HEK293 (cell line): ENCODE results near the gene PCSK5.

ENCODE experiments used
- CTCF ChIA-PET: fragments of 350-600 bp; formaldehyde crosslinking; extraction: SDS; loops from one replicate; lab custom pipeline; 2021; ENCODE audit warnings: antibody characterized with exemption; lab: Yijun Ruan, JAX
- POLR2A ChIA-PET: fragments of 300-600 bp; formaldehyde crosslinking; extraction: SDS; loops from one replicate; lab custom pipeline; 2020; ENCODE audit warnings: antibody characterized with exemption, inconsistent platforms; lab: Yijun Ruan, JAX
- H3K27ac ChIP-seq: fragments of 200-500 bp; sonication (Bioruptor generic); 2 replicates; pipeline ENCODE4 v1.5.1; 2014; ENCODE audit warnings: low read depth, low read length, control low read depth, inconsistent platforms; ENCODE audit errors: extremely low read depth
- H3K36me3 ChIP-seq, 2 experiments: fragments of 200-500 bp in 1 of 2; sonication (Bioruptor generic) in 1 of 2; 1 replicate in 1 of 2; 2 replicates in 1 of 2; pipeline ENCODE4 v1.5.1; 2014 to 2017; ENCODE audit warnings: inconsistent platforms in 2 of 2, low read length in 2 of 2; ENCODE audit not compliant: control insufficient read depth in 2 of 2, insufficient read depth in 1 of 2
- H3K4me1 ChIP-seq: fragments of 200-500 bp; sonication (Bioruptor generic); 2 replicates; pipeline ENCODE4 v1.5.1; 2014; ENCODE audit warnings: mild to moderate bottlenecking, low read length, inconsistent platforms; ENCODE audit not compliant: control insufficient read depth, insufficient read depth
- H3K4me3 ChIP-seq: 2 replicates; pipeline ENCODE4 v1.5.1; 2011; ENCODE audit warnings: low read depth, mild to moderate bottlenecking, control low read depth, low read length, moderate library complexity
- H3K9me3 ChIP-seq: fragments of 200-500 bp; sonication (Bioruptor generic); 2 replicates; pipeline ENCODE4 v1.5.1; 2014; ENCODE audit warnings: low read depth, low read length, inconsistent platforms; ENCODE audit not compliant: control insufficient read depth, insufficient read depth
- EGR2 ChIP-seq: fragments of 450-650 bp; formaldehyde crosslinking; IDR thresholded peaks from 2 replicates; pipeline ENCODE4 v1.5.1; 2016; ENCODE audit warnings: low read depth, missing biosample characterization, missing genetic modification characterization
- GLIS1 ChIP-seq: fragments of 450-650 bp; formaldehyde crosslinking; IDR thresholded peaks from 2 replicates; pipeline ENCODE4 v1.5.1; 2016; ENCODE audit warnings: missing biosample characterization, missing genetic modification characterization
- HOXC10 ChIP-seq: sonication (generic); formaldehyde crosslinking; IDR thresholded peaks from 2 replicates; pipeline ENCODE4 v1.8.1; 2023; ENCODE audit warnings: mild to moderate bottlenecking, missing genetic modification reagents
- SETDB1 ChIP-seq: IDR thresholded peaks from one replicate; pipeline ENCODE4 v1.6.1; 2017; ENCODE audit warnings: mild to moderate bottlenecking, low read length, moderate library complexity, mixed read lengths; ENCODE audit not compliant: insufficient read length
- SP7 ChIP-seq: fragments of 450-650 bp; formaldehyde crosslinking; IDR thresholded peaks from 2 replicates; pipeline ENCODE4 v1.5.1; 2016; ENCODE audit warnings: missing biosample characterization, missing genetic modification characterization
- ZBTB48 ChIP-seq: fragments of 450-650 bp; formaldehyde crosslinking; IDR thresholded peaks from 2 replicates; pipeline ENCODE4 v1.5.1; 2016; ENCODE audit warnings: missing biosample characterization, missing genetic modification characterization
- ZEB2 ChIP-seq: fragments of 450-650 bp; formaldehyde crosslinking; IDR thresholded peaks from 2 replicates; pipeline ENCODE4 v1.5.1; 2016; ENCODE audit warnings: missing biosample characterization, missing genetic modification characterization
- ZFP37 ChIP-seq: fragments of 450-650 bp; formaldehyde crosslinking; IDR thresholded peaks from 2 replicates; pipeline ENCODE4 v1.5.1; 2016; ENCODE audit warnings: missing biosample characterization, missing genetic modification characterization
- ZNF112 ChIP-seq: fragments of 450-650 bp; formaldehyde crosslinking; IDR thresholded peaks from 2 replicates; pipeline ENCODE4 v1.5.0; 2017; ENCODE audit warnings: missing biosample characterization, missing genetic modification characterization
- ZNF140 ChIP-seq: fragments of 450-650 bp; formaldehyde crosslinking; IDR thresholded peaks from 2 replicates; pipeline ENCODE4 v1.5.1; 2016; ENCODE audit warnings: missing biosample characterization, missing genetic modification characterization
- ZNF155 ChIP-seq: fragments of 450-650 bp; formaldehyde crosslinking; IDR thresholded peaks from 2 replicates; pipeline ENCODE4 v1.5.1; 2016; ENCODE audit warnings: missing biosample characterization, missing genetic modification characterization
- ZNF214 ChIP-seq: fragments of 450-650 bp; formaldehyde crosslinking; IDR thresholded peaks from 2 replicates; pipeline ENCODE4 v1.5.1; 2017; ENCODE audit warnings: missing biosample characterization, mild to moderate bottlenecking, missing genetic modification characterization, borderline replicate concordance
- ZNF23 ChIP-seq: fragments of 450-650 bp; formaldehyde crosslinking; IDR thresholded peaks from 2 replicates; pipeline ENCODE4 v1.5.1; 2016; ENCODE audit warnings: missing biosample characterization, missing genetic modification characterization, borderline replicate concordance
- ZNF335 ChIP-seq: fragments of 450-650 bp; formaldehyde crosslinking; conservative IDR thresholded peaks from 2 replicates; pipeline ENCODE4 v1.5.1; 2016; ENCODE audit warnings: missing biosample characterization, missing genetic modification characterization
- ZNF366 ChIP-seq: fragments of 450-650 bp; formaldehyde crosslinking; conservative IDR thresholded peaks from 2 replicates; pipeline ENCODE4 v1.5.1; 2016; ENCODE audit warnings: missing biosample characterization, missing genetic modification characterization
- ZNF404 ChIP-seq: fragments of 450-650 bp; formaldehyde crosslinking; IDR thresholded peaks from 2 replicates; pipeline ENCODE4 v1.5.1; 2017; ENCODE audit warnings: missing biosample characterization, missing genetic modification characterization
- ZNF423 ChIP-seq: fragments of 450-650 bp; formaldehyde crosslinking; IDR thresholded peaks from 2 replicates; pipeline ENCODE4 v1.5.1; 2016; ENCODE audit warnings: missing biosample characterization, missing genetic modification characterization
- ZNF426 ChIP-seq: fragments of 450-650 bp; formaldehyde crosslinking; IDR thresholded peaks from 2 replicates; pipeline ENCODE4 v1.5.1; 2017; ENCODE audit warnings: missing biosample characterization, missing genetic modification characterization, mild to moderate bottlenecking, inconsistent platforms, moderate library complexity
- ZNF48 ChIP-seq: fragments of 450-650 bp; formaldehyde crosslinking; IDR thresholded peaks from 2 replicates; pipeline ENCODE4 v1.5.1; 2016; ENCODE audit warnings: missing biosample characterization, missing genetic modification characterization
- ZNF561 ChIP-seq: fragments of 450-650 bp; IDR thresholded peaks from 2 replicates; pipeline ENCODE4 v1.5.1; 2018; ENCODE audit warnings: missing biosample characterization, missing genetic modification characterization, borderline replicate concordance
- ZNF571 ChIP-seq: fragments of 450-650 bp; formaldehyde crosslinking; IDR thresholded peaks from 2 replicates; pipeline ENCODE4 v1.5.0; 2017; ENCODE audit warnings: missing biosample characterization, missing genetic modification characterization
- ZNF610 ChIP-seq: fragments of 450-650 bp; formaldehyde crosslinking; IDR thresholded peaks from 2 replicates; pipeline ENCODE4 v1.5.1; 2016; ENCODE audit warnings: missing biosample characterization, missing genetic modification characterization, borderline replicate concordance
- ZNF629 ChIP-seq: fragments of 450-650 bp; formaldehyde crosslinking; IDR thresholded peaks from 2 replicates; pipeline ENCODE4 v1.5.1; 2017; ENCODE audit warnings: missing biosample characterization, missing genetic modification characterization
- ZNF660 ChIP-seq: fragments of 450-650 bp; IDR thresholded peaks from 2 replicates; pipeline ENCODE4 v1.5.1; 2018; ENCODE audit warnings: missing biosample characterization, mild to moderate bottlenecking, missing genetic modification characterization
- ZNF747 ChIP-seq: fragments of 450-650 bp; formaldehyde crosslinking; IDR thresholded peaks from 2 replicates; pipeline ENCODE4 v1.5.1; 2016; ENCODE audit warnings: missing biosample characterization, missing genetic modification characterization
- ZSCAN23 ChIP-seq: fragments of 450-650 bp; formaldehyde crosslinking; IDR thresholded peaks from 2 replicates; pipeline ENCODE4 v1.5.1; 2016; ENCODE audit warnings: missing biosample characterization, missing genetic modification characterization
- TF ChIP-seq, protein P1 (sequence below): fragments of 450-650 bp; formaldehyde crosslinking; IDR thresholded peaks from 2 replicates; pipeline ENCODE4 v1.5.1; 2017; ENCODE audit warnings: missing biosample characterization, missing genetic modification characterization
- TF ChIP-seq, protein P2 (sequence below): fragments of 450-650 bp; formaldehyde crosslinking; IDR thresholded peaks from 2 replicates; pipeline ENCODE4 v1.5.1; 2017; ENCODE audit warnings: missing biosample characterization, missing genetic modification characterization
- TF ChIP-seq, protein P3 (sequence below): fragments of 450-650 bp; formaldehyde crosslinking; IDR thresholded peaks from 2 replicates; pipeline ENCODE4 v1.5.1; 2017; ENCODE audit warnings: missing biosample characterization, missing genetic modification characterization
- TF ChIP-seq, protein P4 (sequence below): fragments of 450-650 bp; formaldehyde crosslinking; IDR thresholded peaks from 2 replicates; pipeline ENCODE4 v1.5.1; 2016; ENCODE audit warnings: missing biosample characterization, missing genetic modification characterization, borderline replicate concordance
- TF ChIP-seq, protein P5 (sequence below): fragments of 450-650 bp; formaldehyde crosslinking; IDR thresholded peaks from 2 replicates; pipeline ENCODE4 v1.5.1; 2016; ENCODE audit warnings: missing biosample characterization, missing genetic modification characterization

Gene PCSK5

DNA sequence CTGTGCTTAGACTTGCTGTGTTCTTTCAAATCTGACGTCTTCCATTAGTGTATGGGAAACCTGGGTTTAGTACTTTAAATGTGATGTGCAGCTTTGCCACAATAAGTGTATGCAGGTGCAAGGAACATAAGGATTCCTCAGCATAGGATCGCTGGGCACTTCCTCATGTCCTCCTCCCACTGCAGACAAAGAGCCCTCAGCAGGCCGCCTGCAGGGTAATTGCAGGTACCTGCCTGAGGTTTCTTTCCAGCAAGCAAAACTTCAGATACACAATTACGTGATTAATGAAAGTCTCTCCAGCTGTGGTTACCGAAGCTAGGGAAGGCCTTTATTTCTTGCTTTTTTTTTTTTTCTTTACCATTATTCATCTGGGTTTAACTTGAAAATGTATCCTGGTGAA lies 270.6 kb downstream of the PCSK5 start (continued):
- TF ChIP-seq ZNF214 (tag by site-specific recombination) = no peak
- no peak for TF ChIP-seq GLIS1 (tag by site-specific recombination)
- TF ChIP-seq, protein P1, sequence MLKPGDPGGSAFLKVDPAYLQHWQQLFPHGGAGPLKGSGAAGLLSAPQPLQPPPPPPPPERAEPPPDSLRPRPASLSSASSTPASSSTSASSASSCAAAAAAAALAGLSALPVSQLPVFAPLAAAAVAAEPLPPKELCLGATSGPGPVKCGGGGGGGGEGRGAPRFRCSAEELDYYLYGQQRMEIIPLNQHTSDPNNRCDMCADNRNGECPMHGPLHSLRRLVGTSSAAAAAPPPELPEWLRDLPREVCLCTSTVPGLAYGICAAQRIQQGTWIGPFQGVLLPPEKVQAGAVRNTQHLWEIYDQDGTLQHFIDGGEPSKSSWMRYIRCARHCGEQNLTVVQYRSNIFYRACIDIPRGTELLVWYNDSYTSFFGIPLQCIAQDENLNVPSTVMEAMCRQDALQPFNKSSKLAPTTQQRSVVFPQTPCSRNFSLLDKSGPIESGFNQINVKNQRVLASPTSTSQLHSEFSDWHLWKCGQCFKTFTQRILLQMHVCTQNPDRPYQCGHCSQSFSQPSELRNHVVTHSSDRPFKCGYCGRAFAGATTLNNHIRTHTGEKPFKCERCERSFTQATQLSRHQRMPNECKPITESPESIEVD (tag by site-specific recombination) = no peak
- TF ChIP-seq, protein P2, sequence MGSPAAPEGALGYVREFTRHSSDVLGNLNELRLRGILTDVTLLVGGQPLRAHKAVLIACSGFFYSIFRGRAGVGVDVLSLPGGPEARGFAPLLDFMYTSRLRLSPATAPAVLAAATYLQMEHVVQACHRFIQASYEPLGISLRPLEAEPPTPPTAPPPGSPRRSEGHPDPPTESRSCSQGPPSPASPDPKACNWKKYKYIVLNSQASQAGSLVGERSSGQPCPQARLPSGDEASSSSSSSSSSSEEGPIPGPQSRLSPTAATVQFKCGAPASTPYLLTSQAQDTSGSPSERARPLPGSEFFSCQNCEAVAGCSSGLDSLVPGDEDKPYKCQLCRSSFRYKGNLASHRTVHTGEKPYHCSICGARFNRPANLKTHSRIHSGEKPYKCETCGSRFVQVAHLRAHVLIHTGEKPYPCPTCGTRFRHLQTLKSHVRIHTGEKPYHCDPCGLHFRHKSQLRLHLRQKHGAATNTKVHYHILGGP (tag by site-specific recombination) = no peak
- TF ChIP-seq ZNF48 = no peak
- no peak for TF ChIP-seq SETDB1
- TF ChIP-seq ZBTB48 (tag by site-specific recombination) = no peak

DNA sequence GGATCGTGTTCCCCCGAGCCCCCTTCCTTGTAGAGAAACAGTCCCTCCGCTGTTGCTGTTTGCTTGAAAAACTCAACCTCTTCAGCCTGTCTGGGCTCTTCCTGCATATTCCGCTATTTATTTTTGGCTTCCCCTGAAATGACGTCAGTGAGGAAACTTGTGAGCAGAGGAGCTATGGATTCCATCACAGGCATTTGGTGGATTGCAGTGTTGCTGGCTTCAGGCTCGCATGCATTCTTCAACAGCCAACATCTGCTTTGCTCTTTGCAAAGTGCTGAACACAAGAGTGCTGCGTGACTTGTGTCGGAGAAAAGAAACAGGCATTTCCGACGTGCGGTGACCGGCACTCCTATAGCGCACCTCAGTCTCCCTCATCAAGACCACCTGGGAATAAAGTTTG lies 271.1 kb downstream of the PCSK5 start:
- CTCF ChIA-PET = no interaction called here
- POLR2A ChIA-PET = interaction anchor here (0.6 kb wide), 1 partner anchor 147 kb away, joined by 3 read pairs; no protein-coding TSS in a partner anchor

DNA sequence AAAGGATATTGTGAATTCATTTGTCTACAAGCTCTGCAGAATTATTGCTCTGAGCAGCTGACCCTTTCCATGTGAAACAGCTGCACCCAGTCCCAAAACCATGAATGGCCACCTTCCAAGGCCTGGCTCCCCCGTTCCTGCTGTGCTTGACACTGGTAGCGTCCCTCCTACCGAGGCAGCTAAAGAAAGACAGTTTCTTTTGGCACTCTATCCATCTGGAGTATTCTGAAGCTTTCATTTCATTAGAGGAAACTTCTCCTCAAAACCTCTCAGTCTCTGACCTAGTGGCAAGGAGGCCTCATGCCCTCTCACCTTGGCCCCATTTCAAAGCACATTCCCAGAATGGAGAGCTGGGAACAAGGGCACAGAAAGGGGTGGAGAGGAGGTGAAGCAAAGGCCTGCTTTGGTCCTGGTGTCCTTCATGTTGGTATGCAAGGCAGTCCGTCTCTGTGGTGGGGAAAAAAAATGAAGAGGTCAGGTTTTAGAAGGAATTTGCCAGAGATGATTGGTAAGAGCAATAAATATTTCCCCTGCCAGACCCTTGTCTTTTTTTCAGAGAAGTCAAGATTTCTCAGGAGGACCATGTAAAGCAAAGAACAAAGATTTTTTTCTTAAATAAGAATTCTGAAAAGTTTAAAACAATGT lies 271.7 kb downstream of the PCSK5 start:
- ChIA-PET POLR2A (no interaction called here), CTCF (no interaction called here)
- Histone ChIP-seq H3K9me3 (no peaks in the 10 kb centered on the region), H3K4me1 (no peaks in the 10 kb centered on the region), H3K36me3 (peaks cover 0 to 47% of the 10 kb centered on the region in 2 experiments; a peak in 2 of 3 replicates), H3K27ac (no peak overlapping the region), H3K4me3 (no peak overlapping the region)
- TF ChIP-seq SP7 = no peak
- TF ChIP-seq ZNF155 = no peak
- TF ChIP-seq ZNF571 = no peak
- TF ChIP-seq ZNF23 (tag by site-specific recombination) = no peak
- TF ChIP-seq ZNF610 (tag by site-specific recombination) = no peak
- no peak for TF ChIP-seq ZNF561 (tag by site-specific recombination)
- no peak for TF ChIP-seq EGR2
- TF ChIP-seq, protein P3, sequence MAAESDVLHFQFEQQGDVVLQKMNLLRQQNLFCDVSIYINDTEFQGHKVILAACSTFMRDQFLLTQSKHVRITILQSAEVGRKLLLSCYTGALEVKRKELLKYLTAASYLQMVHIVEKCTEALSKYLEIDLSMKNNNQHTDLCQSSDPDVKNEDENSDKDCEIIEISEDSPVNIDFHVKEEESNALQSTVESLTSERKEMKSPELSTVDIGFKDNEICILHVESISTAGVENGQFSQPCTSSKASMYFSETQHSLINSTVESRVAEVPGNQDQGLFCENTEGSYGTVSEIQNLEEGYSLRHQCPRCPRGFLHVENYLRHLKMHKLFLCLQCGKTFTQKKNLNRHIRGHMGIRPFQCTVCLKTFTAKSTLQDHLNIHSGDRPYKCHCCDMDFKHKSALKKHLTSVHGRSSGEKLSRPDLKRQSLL (tag by site-specific recombination) = no peak
- TF ChIP-seq, protein P4, sequence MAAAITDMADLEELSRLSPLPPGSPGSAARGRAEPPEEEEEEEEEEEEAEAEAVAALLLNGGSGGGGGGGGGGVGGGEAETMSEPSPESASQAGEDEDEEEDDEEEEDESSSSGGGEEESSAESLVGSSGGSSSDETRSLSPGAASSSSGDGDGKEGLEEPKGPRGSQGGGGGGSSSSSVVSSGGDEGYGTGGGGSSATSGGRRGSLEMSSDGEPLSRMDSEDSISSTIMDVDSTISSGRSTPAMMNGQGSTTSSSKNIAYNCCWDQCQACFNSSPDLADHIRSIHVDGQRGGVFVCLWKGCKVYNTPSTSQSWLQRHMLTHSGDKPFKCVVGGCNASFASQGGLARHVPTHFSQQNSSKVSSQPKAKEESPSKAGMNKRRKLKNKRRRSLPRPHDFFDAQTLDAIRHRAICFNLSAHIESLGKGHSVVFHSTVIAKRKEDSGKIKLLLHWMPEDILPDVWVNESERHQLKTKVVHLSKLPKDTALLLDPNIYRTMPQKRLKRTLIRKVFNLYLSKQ = no peak
- TF ChIP-seq ZNF335 (tag by site-specific recombination) = no peak

More for the DNA sequence above, 271.1 kb downstream of the PCSK5 start:
- TF ChIP-seq ZNF660 (tag by site-specific recombination) = no peak
- no peak for TF ChIP-seq ZNF140
- TF ChIP-seq ZNF629 (tag by site-specific recombination) = no peak
- TF ChIP-seq ZNF423 (tag by site-specific recombination) = no peak
- no peak for TF ChIP-seq ZNF404 (tag by site-specific recombination)
- TF ChIP-seq ZNF112 (tag by site-specific recombination) = no peak
- no peak for TF ChIP-seq ZSCAN23
- TF ChIP-seq ZNF366 = no peak
- no peak for TF ChIP-seq HOXC10
- TF ChIP-seq, protein P1 (tag by site-specific recombination) = no peak
- TF ChIP-seq ZFP37 (tag by site-specific recombination) = no peak
- no peak for TF ChIP-seq ZNF747
- TF ChIP-seq, protein P5, sequence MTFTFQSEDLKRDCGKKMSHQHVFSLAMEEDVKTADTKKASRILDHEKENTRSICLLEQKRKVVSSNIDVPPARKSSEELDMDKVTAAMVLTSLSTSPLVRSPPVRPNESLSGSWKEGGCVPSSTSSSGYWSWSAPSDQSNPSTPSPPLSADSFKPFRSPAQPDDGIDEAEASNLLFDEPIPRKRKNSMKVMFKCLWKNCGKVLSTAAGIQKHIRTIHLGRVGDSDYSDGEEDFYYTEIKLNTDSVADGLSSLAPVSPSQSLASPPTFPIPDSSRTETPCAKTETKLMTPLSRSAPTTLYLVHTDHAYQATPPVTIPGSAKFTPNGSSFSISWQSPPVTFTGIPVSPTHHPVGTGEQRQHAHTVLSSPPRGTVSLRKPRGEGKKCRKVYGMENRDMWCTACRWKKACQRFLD (tag by site-specific recombination) = no peak
- TF ChIP-seq ZNF426 (tag by site-specific recombination) = no peak
- no peak for TF ChIP-seq ZEB2 (tag by site-specific recombination)
- H3K4me3 ChIP-seq = no peak overlapping the region
- H3K9me3 ChIP-seq = no peaks in the 10 kb centered on the region
- peaks cover 0 to 47% of the 10 kb centered on the region in 2 experiments; a peak in 2 of 3 replicates for H3K36me3 ChIP-seq
- no peak overlapping the region for H3K27ac ChIP-seq
- H3K4me1 ChIP-seq = no peaks in the 10 kb centered on the region
